22Rv1 (cell line): ENCODE data around the gene NPB.

Experiments
- ZFX ChIP-seq: fragments of 450-650 bp; IDR thresholded peaks from 2 replicates; pipeline ENCODE4 v1.6.1; 2017; ENCODE audit warnings: antibody characterized with exemption, borderline replicate concordance
- TF ChIP-seq, protein P1 (sequence below): fragments of 450-650 bp; IDR thresholded peaks from 2 replicates; pipeline ENCODE4 v1.5.1; 2017; ENCODE audit warnings: mild to moderate bottlenecking

- TF ChIP-seq, protein P1, sequence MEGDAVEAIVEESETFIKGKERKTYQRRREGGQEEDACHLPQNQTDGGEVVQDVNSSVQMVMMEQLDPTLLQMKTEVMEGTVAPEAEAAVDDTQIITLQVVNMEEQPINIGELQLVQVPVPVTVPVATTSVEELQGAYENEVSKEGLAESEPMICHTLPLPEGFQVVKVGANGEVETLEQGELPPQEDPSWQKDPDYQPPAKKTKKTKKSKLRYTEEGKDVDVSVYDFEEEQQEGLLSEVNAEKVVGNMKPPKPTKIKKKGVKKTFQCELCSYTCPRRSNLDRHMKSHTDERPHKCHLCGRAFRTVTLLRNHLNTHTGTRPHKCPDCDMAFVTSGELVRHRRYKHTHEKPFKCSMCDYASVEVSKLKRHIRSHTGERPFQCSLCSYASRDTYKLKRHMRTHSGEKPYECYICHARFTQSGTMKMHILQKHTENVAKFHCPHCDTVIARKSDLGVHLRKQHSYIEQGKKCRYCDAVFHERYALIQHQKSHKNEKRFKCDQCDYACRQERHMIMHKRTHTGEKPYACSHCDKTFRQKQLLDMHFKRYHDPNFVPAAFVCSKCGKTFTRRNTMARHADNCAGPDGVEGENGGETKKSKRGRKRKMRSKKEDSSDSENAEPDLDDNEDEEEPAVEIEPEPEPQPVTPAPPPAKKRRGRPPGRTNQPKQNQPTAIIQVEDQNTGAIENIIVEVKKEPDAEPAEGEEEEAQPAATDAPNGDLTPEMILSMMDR = no peak
- no peak for TF ChIP-seq ZFX
Measured at GRCh38 chr17:81889602-81890001, 12.4 kb upstream of the NPB start.
